ENCODE measurements around the gene DBP.
"Not testable (repeated sequence)": the region's sequence is repeated elsewhere in the genome, so short reads cannot be mapped to it uniquely, and the experiment has no call there.

The DBP gene

GRCh38 chr19:48636859-48637448 is at the start of gene DBP:
Gene DBP, minus strand, starts transcription at chr19:48637379. Its CDS starts 385 bp downstream, at chr19:48636994.
- DNase-seq (ENCODE audit: low spot score) = no peak

- not testable (repeated sequence) for DNase-seq (ENCODE audit: low spot score)
Measured at GRCh38 chr19:48686637-48687036, 49.5 kb upstream of the DBP start.

DNA sequence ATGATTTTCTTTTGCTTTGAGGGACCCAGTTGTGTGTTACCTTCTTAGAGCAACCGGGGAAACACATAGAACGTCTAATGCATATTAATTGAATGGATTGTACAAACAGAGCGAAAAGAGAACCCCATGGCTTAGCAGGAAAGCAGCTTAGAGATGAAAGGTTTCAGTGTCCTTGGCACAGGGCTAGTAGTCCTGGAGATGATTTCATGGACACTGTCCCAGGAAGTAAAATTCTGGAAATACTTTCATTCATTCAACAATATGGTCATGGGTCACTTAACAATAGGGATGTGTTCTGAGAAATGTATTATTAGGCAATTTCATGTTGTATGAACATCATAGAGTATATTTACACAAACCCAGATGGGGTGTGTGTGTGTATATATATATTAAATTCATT is 48.9 kb upstream of the DBP start:
- no peak for DNase-seq (ENCODE audit: low spot score)

GRCh38 chr19:48685583-48685982 is 48.4 kb upstream of the DBP start:
- no peak for DNase-seq (ENCODE audit: low spot score)

- peak; percentile 12 for DNase-seq (ENCODE audit: low spot score)
Measured at GRCh38 chr19:48683349-48683748, 46.2 kb upstream of the DBP start.

DNA sequence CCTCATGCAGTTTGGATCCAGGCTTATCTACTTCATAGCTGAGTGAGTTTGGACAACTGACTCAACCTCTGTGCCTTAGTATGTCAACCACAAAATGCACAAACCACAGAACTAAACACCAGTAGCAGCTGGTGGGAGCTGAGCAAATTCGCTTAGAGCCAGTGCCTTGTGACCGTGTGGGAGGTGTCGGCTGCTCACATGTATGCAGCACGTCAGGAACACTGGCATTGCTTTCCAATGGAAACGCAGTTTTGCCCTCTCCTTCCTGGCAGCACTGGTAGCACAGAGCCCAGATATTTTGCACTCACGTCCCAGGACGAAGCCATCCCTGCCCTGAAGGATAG is 43.9 kb upstream of the DBP start:
- DNase-seq (ENCODE audit: low spot score) = no peak

GRCh38 chr19:48680436-48681126 is 43.4 kb upstream of the DBP start:
- DNase-seq (ENCODE audit: low spot score) = no peak

GRCh38 chr19:48680006-48680405 is 42.8 kb upstream of the DBP start:
- DNase-seq (ENCODE audit: low spot score) = not testable (repeated sequence)

GRCh38 chr19:48678201-48678600 is 41.0 kb upstream of the DBP start:
- DNase-seq (ENCODE audit: low spot score) = no peak

DNA sequence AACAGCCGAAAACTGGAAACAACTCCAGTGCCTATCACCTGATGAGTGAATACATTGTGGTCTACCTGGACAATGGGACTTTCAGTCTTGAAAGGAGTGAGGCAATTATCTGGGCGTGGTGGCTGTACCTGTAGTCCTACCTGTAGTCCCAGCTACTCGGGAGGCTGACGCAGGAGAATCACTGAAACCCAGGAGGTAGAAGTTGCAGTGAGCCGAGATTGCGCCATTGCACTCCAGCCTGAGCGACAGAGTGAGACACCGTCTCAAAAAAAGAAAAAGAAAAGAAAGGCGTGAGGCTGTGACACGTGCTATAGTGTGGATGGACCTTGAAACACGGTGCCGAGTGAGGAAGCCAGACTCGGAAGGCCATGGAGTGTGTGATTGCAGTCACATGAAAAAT is 39.7 kb upstream of the DBP start:
- DNase-seq (ENCODE audit: low spot score) = no peak

- DNase-seq (ENCODE audit: low spot score) = no peak
Measured at GRCh38 chr19:48676487-48676886, 39.3 kb upstream of the DBP start.

DNA sequence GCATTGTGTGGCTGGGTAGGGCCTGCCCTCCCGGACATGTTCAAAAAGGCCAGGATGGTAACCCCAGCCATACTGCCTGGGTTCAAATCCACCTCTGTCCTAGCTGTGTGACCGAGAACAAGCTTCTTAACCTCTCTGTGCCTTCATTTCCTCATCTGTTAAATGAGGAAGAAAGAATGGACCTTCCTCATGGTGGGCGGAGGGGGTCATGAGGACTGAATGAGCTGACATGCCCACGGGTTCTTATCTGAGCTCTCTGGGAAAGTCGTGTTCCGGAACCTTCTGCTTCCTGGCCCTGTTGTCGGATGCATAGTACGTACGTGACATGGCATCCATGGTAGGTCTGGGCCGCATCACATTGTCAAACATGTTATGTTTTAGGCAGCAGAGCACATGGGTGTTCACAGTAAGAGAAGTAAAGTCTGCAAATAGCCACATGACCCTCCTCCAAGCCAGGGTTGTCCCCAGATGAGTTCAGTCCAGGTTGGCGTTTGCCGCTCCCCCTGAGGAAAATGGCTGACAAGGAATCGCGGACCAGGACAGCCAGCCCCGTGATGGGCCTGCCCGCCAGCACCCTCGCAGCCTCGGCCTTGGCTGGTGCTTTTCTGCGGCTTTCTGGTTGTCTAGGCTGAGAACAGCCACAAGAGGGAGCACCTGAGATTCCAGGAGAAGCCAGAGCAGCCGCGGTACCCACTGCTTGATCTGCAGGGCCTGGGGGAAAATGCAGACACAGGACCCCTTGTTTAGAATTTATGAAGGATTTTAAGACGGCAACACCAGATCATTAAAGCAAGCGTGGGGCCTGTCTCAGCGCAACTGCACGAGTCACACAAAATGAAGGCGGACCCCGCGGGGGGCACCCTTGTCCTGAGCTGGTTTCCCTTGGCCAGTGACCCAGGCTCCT is 38.0 kb upstream of the DBP start:
- DNase-seq (ENCODE audit: low spot score) = peak; percentile 83

DNA sequence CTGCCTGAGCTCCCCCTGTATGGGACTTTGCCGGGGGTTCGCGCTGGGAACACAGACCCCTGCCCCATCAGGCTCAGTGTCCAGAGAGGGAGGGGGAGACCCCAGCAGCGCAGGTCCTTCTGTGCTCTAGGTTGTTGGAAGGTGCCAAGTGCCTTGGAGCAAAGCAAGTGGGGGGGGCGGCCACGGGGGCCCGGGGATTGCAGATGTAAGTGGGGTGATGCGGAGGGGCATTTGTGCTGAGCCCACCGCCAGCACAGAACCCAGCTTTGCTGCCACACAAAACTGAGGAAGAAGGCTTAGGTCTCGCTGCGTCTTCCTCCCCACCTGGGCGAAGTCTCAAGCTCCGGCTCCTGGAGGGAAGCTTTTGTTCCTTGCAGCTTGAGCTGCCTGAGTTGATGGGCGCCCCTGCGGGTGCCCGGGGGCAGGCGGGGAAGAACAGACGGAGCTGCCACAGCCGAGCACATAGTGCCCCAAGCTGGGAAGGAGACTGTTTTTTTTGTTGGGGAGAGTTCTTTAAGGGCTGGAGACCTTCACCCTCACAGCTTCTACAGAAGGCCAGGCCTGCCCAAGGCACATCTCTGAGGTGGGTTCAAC is 37.1 kb upstream of the DBP start:
- DNase-seq (ENCODE audit: low spot score) = no peak

DNA sequence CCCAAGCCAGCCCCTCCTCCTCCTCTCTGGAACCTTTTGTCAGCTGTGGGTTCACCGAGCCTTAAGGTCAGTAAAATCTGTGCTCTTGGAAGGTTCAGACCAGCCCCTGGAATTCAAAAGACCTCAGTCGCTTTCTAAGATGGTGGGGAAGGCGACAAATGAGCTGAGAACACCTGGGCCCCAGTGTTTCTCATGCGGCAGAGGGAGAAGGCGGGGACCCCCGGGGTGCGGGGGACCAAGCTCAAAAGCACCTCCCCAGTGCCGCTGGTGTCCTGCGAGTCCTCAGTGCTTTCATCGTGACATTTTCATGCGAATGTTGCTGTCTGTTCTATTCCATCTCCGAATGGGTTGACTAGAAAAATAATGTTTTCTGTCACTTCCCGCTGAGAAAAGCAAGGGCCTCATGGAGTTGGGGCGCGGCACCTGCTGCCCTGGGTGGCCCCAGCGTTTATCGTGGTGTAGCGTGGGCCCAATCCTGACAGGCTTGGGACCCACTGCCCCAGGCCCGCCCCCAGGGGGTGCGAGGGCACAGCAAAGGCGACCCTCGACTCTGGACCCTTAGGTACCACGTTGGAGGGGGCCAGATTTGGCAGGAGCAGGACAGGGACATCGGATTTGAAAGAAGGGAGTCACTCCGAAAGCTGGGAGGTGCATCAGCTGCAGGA is 36.4 kb upstream of the DBP start:
- DNase-seq (ENCODE audit: low spot score) = no peak

DNA sequence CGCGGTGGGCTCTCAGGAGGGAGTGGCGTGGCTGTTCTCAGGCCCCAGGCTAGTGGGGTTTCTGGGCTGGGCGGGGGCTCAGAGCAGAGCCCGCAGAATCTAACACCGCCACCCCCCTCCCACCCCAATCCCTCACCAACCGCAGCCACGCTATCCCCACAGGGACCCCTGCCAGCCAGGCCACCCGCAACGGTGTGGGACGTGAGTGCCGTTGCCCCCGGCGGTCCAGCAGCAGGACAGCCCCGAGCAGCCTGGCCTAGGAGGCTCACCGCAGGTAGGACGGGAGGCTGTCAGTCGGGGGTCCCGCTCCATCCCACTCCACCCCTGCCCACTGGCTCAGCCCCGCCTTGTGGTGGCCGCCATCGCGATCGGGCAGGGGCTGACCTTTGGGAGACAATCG is 35.8 kb upstream of the DBP start, which contains the start of gene NTN5:
Gene NTN5 (minus strand): TSS at position 24 of the 400 bp plus-strand sequence. CDS start 2,031 bp downstream, outside the sequence.
- DNase-seq (ENCODE audit: low spot score) = no peak

GRCh38 chr19:48671446-48671995 is 34.3 kb upstream of the DBP start:
- no peak for DNase-seq (ENCODE audit: low spot score)

GRCh38 chr19:48670699-48671445 is 33.7 kb upstream of the DBP start:
- no peak for DNase-seq (ENCODE audit: low spot score)

GRCh38 chr19:48669903-48670668 is 32.9 kb upstream of the DBP start:
- DNase-seq (ENCODE audit: low spot score) = no peak

GRCh38 chr19:48668761-48669160 is 31.6 kb upstream of the DBP start:
- DNase-seq (ENCODE audit: low spot score) = no peak

DNA sequence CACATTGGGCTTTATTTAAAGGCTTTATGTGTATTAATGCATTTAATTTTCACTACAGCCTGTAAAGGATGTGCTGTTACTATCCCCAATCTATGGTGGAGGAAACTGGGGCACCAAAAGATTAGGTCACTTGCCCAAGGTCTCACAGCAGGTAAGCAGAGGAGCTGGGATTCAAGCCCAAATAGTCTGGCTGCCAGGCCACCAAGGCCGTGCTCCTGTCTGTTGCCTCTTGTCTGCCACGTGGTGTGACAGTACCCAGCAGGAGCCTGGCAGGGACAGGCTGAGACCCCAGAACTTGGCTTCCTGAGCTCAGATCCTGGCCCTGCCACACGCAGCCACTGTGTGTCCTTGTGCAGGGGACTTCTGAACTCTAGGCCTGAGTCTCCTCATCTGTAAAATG is 31.2 kb upstream of the DBP start:
- DNase-seq (ENCODE audit: low spot score) = no peak
